K562 (cell line): ENCODE data around the gene ITGA3. TPM values are rescaled to one million over a fixed set of nuclear protein-coding genes. Genes with fewer than 3 reads are reported as not detected.

Experiments used
- ATAC-seq: fragments of 200-7000 bp; cut with Tn5 transposase; 3 replicates; pipeline ENCODE4 v1.9.1; 2020; ENCODE audit warnings: moderate library complexity
- BruUV-seq: library from RNA; stranded (reverse); fragments of 400-500 nt; replicated peaks from 2 replicates; lab custom pipeline; 2021; lab: Mats Ljungman, UMichigan
- CTCF ChIA-PET: fragments of 300-600 bp; formaldehyde crosslinking; extraction: SDS; loops from one replicate; lab custom pipeline; 2021; ENCODE audit warnings: low intra/inter-chr PET ratio; lab: Yijun Ruan, JAX
- POLR2A ChIA-PET: fragments of 300-600, 350-650 bp; sonication (Branson Sonifier 250); formaldehyde crosslinking; extraction: SDS; loops from one replicate; lab custom pipeline; 2021; ENCODE audit warnings: antibody characterized with exemption, inconsistent platforms; lab: Yijun Ruan, JAX
- DNase-seq, 4 experiments: peaks; one replicate each; pipeline versions ENCODE4 v3.0.0 to v3.0.0-alpha.2; 2011 to 2018; ENCODE audit warnings: low spot score in 3 of 4, mixed read lengths in 3 of 4; ENCODE audit errors: extremely low read depth in 1 of 4
- FAIRE-seq: peaks from 2 replicates; lab custom pipeline; 2011; peaks lifted over from hg19 to GRCh38; lab: Jason Lieb, UNC
- H2AFZ ChIP-seq: 2 replicates; pipeline ENCODE4 v1.6.0; 2011; ENCODE audit warnings: low read depth, low read length, control low read depth, inconsistent platforms
- H3K27ac ChIP-seq: fragments of 200-600 bp; 3 replicates; pipeline ENCODE4 v1.8.0; 2011; ENCODE audit warnings: low read depth, mild to moderate bottlenecking, control low read depth, inconsistent platforms, low read length, moderate library complexity, mixed read lengths; ENCODE audit errors: extremely low read depth
- H3K27me3 ChIP-seq, 2 experiments: fragments of 300-600 bp in 1 of 2; 2 replicates in 1 of 2; 3 replicates in 1 of 2; pipeline versions ENCODE4 v1.6.0 to v1.8.0; 2011; ENCODE audit warnings: inconsistent platforms in 2 of 2, low read length in 2 of 2, mild to moderate bottlenecking in 1 of 2, mixed read lengths in 1 of 2, moderate library complexity in 1 of 2; ENCODE audit not compliant: control insufficient read depth in 2 of 2, insufficient read depth in 2 of 2
- H3K36me3 ChIP-seq: fragments of 300-600 bp; 3 replicates; pipeline ENCODE4 v1.8.0; 2011; ENCODE audit warnings: mild to moderate bottlenecking, low read length, inconsistent platforms; ENCODE audit not compliant: control insufficient read depth, insufficient read depth
- H3K4me1 ChIP-seq, 2 experiments: fragments of 200-600 bp in 1 of 2; replicated peaks in 1 of 2; 2 replicates in 1 of 2; 3 replicates in 1 of 2; pipeline versions ENCODE4 v1.5.1 to v1.8.0; 2011; ENCODE audit warnings: inconsistent platforms in 2 of 2, low read length in 2 of 2, mild to moderate bottlenecking in 1 of 2, mixed read lengths in 1 of 2, moderate library complexity in 1 of 2; ENCODE audit not compliant: control insufficient read depth in 2 of 2, insufficient read depth in 2 of 2
- H3K4me2 ChIP-seq: 2 replicates; pipeline ENCODE4 v1.6.1; 2011; ENCODE audit warnings: low read length, control low read depth, inconsistent platforms, mixed read lengths; ENCODE audit not compliant: insufficient read depth
- H3K4me3 ChIP-seq: fragments of 200-600 bp; sonication (generic), shearing (Covaris generic); 2 replicates; pipeline ENCODE4 v1.5.1; 2016; ENCODE audit warnings: control low read depth, inconsistent platforms
- H3K79me2 ChIP-seq: fragments of 200-600 bp; 3 replicates; pipeline ENCODE4 v1.8.0; 2011; ENCODE audit warnings: low read length, inconsistent platforms; ENCODE audit not compliant: control insufficient read depth, insufficient read depth
- H3K9ac ChIP-seq, 2 experiments: 2 replicates each; pipeline versions ENCODE4 v1.6.0 to v1.6.1; 2011; ENCODE audit warnings: low read depth in 2 of 2, low read length in 2 of 2, control low read depth in 1 of 2, inconsistent platforms in 1 of 2, mild to moderate bottlenecking in 1 of 2, mixed read lengths in 1 of 2; ENCODE audit not compliant: insufficient read depth in 1 of 2
- H3K9me1 ChIP-seq: one replicate; pipeline ENCODE4 v1.6.0; 2011; ENCODE audit warnings: inconsistent platforms, mild to moderate bottlenecking, low read length, moderate library complexity; ENCODE audit not compliant: control insufficient read depth, insufficient read depth
- H3K9me3 ChIP-seq: replicated peaks from 2 replicates; pipeline ENCODE4 v1.5.1; 2011; ENCODE audit warnings: low read depth, low read length, inconsistent platforms; ENCODE audit not compliant: control insufficient read depth, insufficient read depth
- H4K20me1 ChIP-seq: replicated peaks from 2 replicates; pipeline ENCODE4 v1.6.1; 2011; ENCODE audit warnings: low read length, inconsistent platforms, mixed read lengths; ENCODE audit not compliant: control insufficient read depth, insufficient read depth
- ARID3B ChIP-seq: fragments of 250-450 bp; sonication (Bioruptor Pico); IDR thresholded peaks from 2 replicates; pipeline ENCODE4 v1.4.0; 2020; ENCODE audit warnings: borderline replicate concordance
- MCM5 ChIP-seq: fragments of 450-650 bp; IDR thresholded peaks from 2 replicates; pipeline ENCODE4 v1.6.1; 2016; ENCODE audit warnings: low read depth
- NR1H2 ChIP-seq: sonication (generic); formaldehyde crosslinking; IDR thresholded peaks from 2 replicates; pipeline ENCODE4 v1.4.0; 2020; ENCODE audit warnings: mild to moderate bottlenecking, missing genetic modification reagents
- SIX5 ChIP-seq, 2 experiments: IDR thresholded peaks; 2 replicates each; pipeline ENCODE4 v1.6.1; 2011; ENCODE audit warnings: low read length in 2 of 2, borderline replicate concordance in 1 of 2, low read depth in 1 of 2, mild to moderate bottlenecking in 1 of 2, moderate library complexity in 1 of 2; ENCODE audit not compliant: insufficient read depth in 1 of 2
- SREBF2 ChIP-seq: sonication (generic); formaldehyde crosslinking; IDR thresholded peaks from 2 replicates; pipeline ENCODE4 v1.4.0; 2020; ENCODE audit warnings: mild to moderate bottlenecking, missing genetic modification reagents
- TCF7 ChIP-seq: sonication (generic); IDR thresholded peaks from 2 replicates; pipeline ENCODE4 v1.6.1; 2016; ENCODE audit warnings: antibody characterized with exemption, borderline replicate concordance
- ZNF561 ChIP-seq: fragments of 450-650 bp; formaldehyde crosslinking; conservative IDR thresholded peaks from 2 replicates; pipeline ENCODE4 v1.4.0; 2020; ENCODE audit warnings: mild to moderate bottlenecking, moderate library complexity
- WGBS: fragments of 100-300 bp; shearing (Covaris generic); methylation state at CpG from one replicate; pipeline ENCODE4 v1.1.6; 2016; ENCODE audit warnings: low coverage, mixed read lengths; ENCODE audit not compliant: insufficient coverage; ENCODE audit errors: missing lambda C conversion rate; 5-methylcytosine and 5-hydroxymethylcytosine counted together
- in situ Hi-C: fragments of 300-500 bp; cut with MboI; formaldehyde crosslinking; loops from 4 replicates; pipeline ENCODE4 v1.15.0; 2018; ENCODE audit warnings: inconsistent platforms, mixed read lengths
- intact Hi-C: fragments of 100-400 bp; cut with micrococcal nuclease; formaldehyde crosslinking; loops from 2 replicates; pipeline ENCODE4 v1.14.2; 2022
- polyA plus RNA-seq, 8 experiments: library from polyadenylated mRNA; depleted of rRNA in 4 of 8; stranded (reverse) in 5 of 8; unstranded in 3 of 8; fragments of >200 nt; fragmentation: Nextera tagmentation in 2 of 8; fragmentation: Illumina TruSeq in 1 of 8; extraction: Ambion mirVana in 2 of 8; extraction: Trizol in 1 of 8; gene quantifications; 2 replicates each; pipeline versions ENCODE4 v1.2.1 to v1.2.3, GENCODE V29; 2011 to 2014; ENCODE audit warnings: inconsistent platforms in 1 of 8, missing spikeins in 1 of 8
- total RNA-seq, 7 experiments: library from RNA; depleted of rRNA in 6 of 7; stranded (reverse); fragments of >200 nt in 6 of 7; fragmentation: Illumina TruSeq in 2 of 7; extraction: Trizol in 2 of 7; gene quantifications; 2 replicates each; pipeline versions ENCODE4 v1.2.1 to v1.2.3, GENCODE V29; 2011 to 2021; ENCODE audit warnings: low replicate concordance in 1 of 7
- TF ChIP-seq, protein P1 (sequence below): sonication (generic); formaldehyde crosslinking; IDR thresholded peaks from 2 replicates; pipeline ENCODE4 v1.8.1; 2023; ENCODE audit warnings: mild to moderate bottlenecking, missing genetic modification reagents
- TF ChIP-seq, protein P2 (sequence below): fragments of 450-650 bp; IDR thresholded peaks from 2 replicates; pipeline ENCODE4 v1.6.1; 2018; ENCODE audit warnings: mild to moderate bottlenecking, low read depth; ENCODE audit not compliant: partially characterized antibody
- TF ChIP-seq, protein P3 (sequence below), 2 experiments: fragments of 450-650 bp in 1 of 2; IDR thresholded peaks; 2 replicates each; pipeline ENCODE4 v1.6.1; 2011 to 2017; ENCODE audit warnings: low read depth in 2 of 2, antibody characterized with exemption in 1 of 2, borderline replicate concordance in 1 of 2, low read length in 1 of 2, mild to moderate bottlenecking in 1 of 2, mixed read lengths in 1 of 2; ENCODE audit not compliant: control insufficient read depth in 1 of 2
- TF ChIP-seq, protein P4 (sequence below): sonication (generic); formaldehyde crosslinking; IDR thresholded peaks from 2 replicates; pipeline ENCODE4 v1.8.0; 2022; ENCODE audit warnings: mild to moderate bottlenecking, low read depth, missing genetic modification reagents

ITGA3 gene
- total and polyA plus RNA-seq, 9 of the 15 experiments (the other 6 are each of a cell fraction or from before 2014, with no cell fraction given) = 0.03 to 0.75 (median 0.14) TPM; not detected in 2

- ChIA-PET POLR2A (no interaction called here), CTCF (no interaction called here)
- 29% methylated on average over 6 of the region's 6 CpGs for WGBS
- H3K27me3 ChIP-seq = peaks cover 11 to 35% of the 10 kb centered on the region in 2 experiments; a peak in 4 of 5 replicates
- intact Hi-C loops (no loop called here), in situ Hi-C loops (loop anchor here (5.0 kb wide), 1 partner anchor 196 kb away; no protein-coding TSS in a partner anchor)
- no peak for FAIRE-seq
- no peak overlapping the region for H3K9ac ChIP-seq
- H3K4me2 ChIP-seq = no peak overlapping the region
- H4K20me1 ChIP-seq = peaks cover 13% of the 10 kb centered on the region; the same call in 1 of the 2 replicates
- no peak for DNase-seq
- no peaks in the 10 kb centered on the region for H3K36me3 ChIP-seq
- H3K79me2 ChIP-seq = no peaks in the 10 kb centered on the region
- ATAC-seq = no peak
- H3K4me1 ChIP-seq = peaks cover 14 to 22% of the 10 kb centered on the region in 2 experiments; a peak in 4 of 5 replicates
- no peak overlapping the region for H2AFZ ChIP-seq
- H3K9me1 ChIP-seq = no peaks in the 10 kb centered on the region
- no peak overlapping the region for H3K27ac ChIP-seq
- BruUV-seq = no TSS peak
- no peak overlapping the region for H3K4me3 ChIP-seq
- H3K9me3 ChIP-seq = no peaks in the 10 kb centered on the region
- no peak for TF ChIP-seq SREBF2 (CRISPR knock-in tag)
- no peak for TF ChIP-seq NR1H2 (CRISPR knock-in tag)
- TF ChIP-seq, protein P1, sequence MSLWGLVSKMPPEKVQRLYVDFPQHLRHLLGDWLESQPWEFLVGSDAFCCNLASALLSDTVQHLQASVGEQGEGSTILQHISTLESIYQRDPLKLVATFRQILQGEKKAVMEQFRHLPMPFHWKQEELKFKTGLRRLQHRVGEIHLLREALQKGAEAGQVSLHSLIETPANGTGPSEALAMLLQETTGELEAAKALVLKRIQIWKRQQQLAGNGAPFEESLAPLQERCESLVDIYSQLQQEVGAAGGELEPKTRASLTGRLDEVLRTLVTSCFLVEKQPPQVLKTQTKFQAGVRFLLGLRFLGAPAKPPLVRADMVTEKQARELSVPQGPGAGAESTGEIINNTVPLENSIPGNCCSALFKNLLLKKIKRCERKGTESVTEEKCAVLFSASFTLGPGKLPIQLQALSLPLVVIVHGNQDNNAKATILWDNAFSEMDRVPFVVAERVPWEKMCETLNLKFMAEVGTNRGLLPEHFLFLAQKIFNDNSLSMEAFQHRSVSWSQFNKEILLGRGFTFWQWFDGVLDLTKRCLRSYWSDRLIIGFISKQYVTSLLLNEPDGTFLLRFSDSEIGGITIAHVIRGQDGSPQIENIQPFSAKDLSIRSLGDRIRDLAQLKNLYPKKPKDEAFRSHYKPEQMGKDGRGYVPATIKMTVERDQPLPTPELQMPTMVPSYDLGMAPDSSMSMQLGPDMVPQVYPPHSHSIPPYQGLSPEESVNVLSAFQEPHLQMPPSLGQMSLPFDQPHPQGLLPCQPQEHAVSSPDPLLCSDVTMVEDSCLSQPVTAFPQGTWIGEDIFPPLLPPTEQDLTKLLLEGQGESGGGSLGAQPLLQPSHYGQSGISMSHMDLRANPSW (CRISPR knock-in tag) = no peak
- no peak for TF ChIP-seq ARID3B (CRISPR knock-in tag)
- TF ChIP-seq, protein P2, sequence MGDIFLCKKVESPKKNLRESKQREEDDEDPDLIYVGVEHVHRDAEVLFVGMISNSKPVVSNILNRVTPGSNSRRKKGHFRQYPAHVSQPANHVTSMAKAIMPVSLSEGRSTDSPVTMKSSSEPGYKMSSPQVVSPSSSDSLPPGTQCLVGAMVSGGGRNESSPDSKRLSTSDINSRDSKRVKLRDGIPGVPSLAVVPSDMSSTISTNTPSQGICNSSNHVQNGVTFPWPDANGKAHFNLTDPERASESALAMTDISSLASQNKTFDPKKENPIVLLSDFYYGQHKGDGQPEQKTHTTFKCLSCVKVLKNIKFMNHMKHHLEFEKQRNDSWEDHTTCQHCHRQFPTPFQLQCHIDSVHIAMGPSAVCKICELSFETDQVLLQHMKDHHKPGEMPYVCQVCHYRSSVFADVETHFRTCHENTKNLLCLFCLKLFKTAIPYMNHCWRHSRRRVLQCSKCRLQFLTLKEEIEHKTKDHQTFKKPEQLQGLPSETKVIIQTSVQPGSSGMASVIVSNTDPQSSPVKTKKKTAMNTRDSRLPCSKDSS = no peak
- no peak for TF ChIP-seq ZNF561
- TF ChIP-seq MCM5 = no peak
- no peak for TF ChIP-seq SIX5 (IDR thresholded peaks at IDR 0.05; ENCODE audit: borderline replicate concordance in 1 of 2, insufficient read depth in 1 of 2, low read depth in 1 of 2, low read length in 2 of 2)
- no peak for TF ChIP-seq TCF7
- TF ChIP-seq, protein P3, sequence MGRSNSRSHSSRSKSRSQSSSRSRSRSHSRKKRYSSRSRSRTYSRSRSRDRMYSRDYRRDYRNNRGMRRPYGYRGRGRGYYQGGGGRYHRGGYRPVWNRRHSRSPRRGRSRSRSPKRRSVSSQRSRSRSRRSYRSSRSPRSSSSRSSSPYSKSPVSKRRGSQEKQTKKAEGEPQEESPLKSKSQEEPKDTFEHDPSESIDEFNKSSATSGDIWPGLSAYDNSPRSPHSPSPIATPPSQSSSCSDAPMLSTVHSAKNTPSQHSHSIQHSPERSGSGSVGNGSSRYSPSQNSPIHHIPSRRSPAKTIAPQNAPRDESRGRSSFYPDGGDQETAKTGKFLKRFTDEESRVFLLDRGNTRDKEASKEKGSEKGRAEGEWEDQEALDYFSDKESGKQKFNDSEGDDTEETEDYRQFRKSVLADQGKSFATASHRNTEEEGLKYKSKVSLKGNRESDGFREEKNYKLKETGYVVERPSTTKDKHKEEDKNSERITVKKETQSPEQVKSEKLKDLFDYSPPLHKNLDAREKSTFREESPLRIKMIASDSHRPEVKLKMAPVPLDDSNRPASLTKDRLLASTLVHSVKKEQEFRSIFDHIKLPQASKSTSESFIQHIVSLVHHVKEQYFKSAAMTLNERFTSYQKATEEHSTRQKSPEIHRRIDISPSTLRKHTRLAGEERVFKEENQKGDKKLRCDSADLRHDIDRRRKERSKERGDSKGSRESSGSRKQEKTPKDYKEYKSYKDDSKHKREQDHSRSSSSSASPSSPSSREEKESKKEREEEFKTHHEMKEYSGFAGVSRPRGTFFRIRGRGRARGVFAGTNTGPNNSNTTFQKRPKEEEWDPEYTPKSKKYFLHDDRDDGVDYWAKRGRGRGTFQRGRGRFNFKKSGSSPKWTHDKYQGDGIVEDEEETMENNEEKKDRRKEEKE (IDR thresholded peaks at IDR 0.05; ENCODE audit: borderline replicate concordance in 1 of 2, control insufficient read depth in 1 of 2, low read depth in 2 of 2, low read length in 1 of 2) = no peak
- TF ChIP-seq, protein P4, sequence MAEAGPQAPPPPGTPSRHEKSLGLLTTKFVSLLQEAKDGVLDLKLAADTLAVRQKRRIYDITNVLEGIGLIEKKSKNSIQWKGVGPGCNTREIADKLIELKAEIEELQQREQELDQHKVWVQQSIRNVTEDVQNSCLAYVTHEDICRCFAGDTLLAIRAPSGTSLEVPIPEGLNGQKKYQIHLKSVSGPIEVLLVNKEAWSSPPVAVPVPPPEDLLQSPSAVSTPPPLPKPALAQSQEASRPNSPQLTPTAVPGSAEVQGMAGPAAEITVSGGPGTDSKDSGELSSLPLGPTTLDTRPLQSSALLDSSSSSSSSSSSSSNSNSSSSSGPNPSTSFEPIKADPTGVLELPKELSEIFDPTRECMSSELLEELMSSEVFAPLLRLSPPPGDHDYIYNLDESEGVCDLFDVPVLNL (CRISPR knock-in tag) = no peak
Measured at GRCh38 chr17:50096092-50096491, 40.2 kb downstream of the ITGA3 start.
